ENCODE data around the gene SUMF1. TPM values are rescaled to one million over a fixed set of nuclear protein-coding genes. Genes with fewer than 3 reads are reported as not detected.
"Not testable (repeated sequence)": the region's sequence is repeated elsewhere in the genome, so short reads cannot be mapped to it uniquely, and the experiment has no call there.

SUMF1 gene
- total RNA-seq, 1 donor from 2014 or later: 27.9 TPM

- H3K27me3 Mint-ChIP-seq: no peaks in the 10 kb centered on the region
- no peak for DNase-seq (ENCODE audit: extremely low spot score, unreplicated experiment)
- TF ChIP-seq CTCF (conservative IDR thresholded peaks at IDR 0.05): peak; percentile 27
- H3K36me3 Mint-ChIP-seq: no peaks in the 10 kb centered on the region
- peaks cover 7% of the 10 kb centered on the region for H3K9me3 Mint-ChIP-seq
- no peaks in the 10 kb centered on the region for H3K4me1 Mint-ChIP-seq (ENCODE audit: unreplicated experiment)
- H3K4me3 Mint-ChIP-seq: no peak overlapping the region
- H3K27ac Mint-ChIP-seq: no peak overlapping the region
Measured at GRCh38 chr3:4334548-4334947, 132.5 kb downstream of the SUMF1 start.

- no peak for TF ChIP-seq CTCF (conservative IDR thresholded peaks at IDR 0.05)
- no peak for DNase-seq (ENCODE audit: extremely low spot score, unreplicated experiment)
- Mint-ChIP-seq H3K36me3 (peaks cover 4% of the 10 kb centered on the region), H3K27me3 (no peaks in the 10 kb centered on the region), H3K9me3 (peaks cover 12% of the 10 kb centered on the region), H3K27ac (no peak overlapping the region), H3K4me1 (ENCODE audit: unreplicated experiment) (no peaks in the 10 kb centered on the region), H3K4me3 (no peak overlapping the region)
Measured at GRCh38 chr3:4332991-4333390, 134.1 kb downstream of the SUMF1 start.

- no peaks in the 10 kb centered on the region for H3K27me3 Mint-ChIP-seq
- no peak for TF ChIP-seq CTCF (conservative IDR thresholded peaks at IDR 0.05)
Measured at GRCh38 chr3:4332574-4332973, 134.5 kb downstream of the SUMF1 start.

GRCh38 chr3:4332111-4332510, 135.0 kb downstream of the SUMF1 start:
- H3K4me1 Mint-ChIP-seq (ENCODE audit: unreplicated experiment): no peaks in the 10 kb centered on the region
- no peak for DNase-seq (ENCODE audit: extremely low spot score, unreplicated experiment)
- H3K9me3 Mint-ChIP-seq: peaks cover 12% of the 10 kb centered on the region
- peaks cover 4% of the 10 kb centered on the region for H3K36me3 Mint-ChIP-seq
- H3K27ac Mint-ChIP-seq: no peak overlapping the region
- no peak for TF ChIP-seq CTCF (conservative IDR thresholded peaks at IDR 0.05)
- no peaks in the 10 kb centered on the region for H3K27me3 Mint-ChIP-seq
- no peak overlapping the region for H3K4me3 Mint-ChIP-seq

More at GRCh38 chr3:4332574-4332973, 134.5 kb downstream of the SUMF1 start:
- Mint-ChIP-seq H3K36me3 (peaks cover 4% of the 10 kb centered on the region), H3K27ac (no peak overlapping the region), H3K9me3 (peaks cover 12% of the 10 kb centered on the region), H3K4me3 (no peak overlapping the region), H3K4me1 (ENCODE audit: unreplicated experiment) (no peaks in the 10 kb centered on the region)
- no peak for DNase-seq (ENCODE audit: extremely low spot score, unreplicated experiment)

GRCh38 chr3:4329806-4330205, 137.3 kb downstream of the SUMF1 start:
- H3K9me3 Mint-ChIP-seq: peaks cover 12% of the 10 kb centered on the region
- not testable (repeated sequence) for H3K36me3 Mint-ChIP-seq; H3K27me3 Mint-ChIP-seq; DNase-seq (ENCODE audit: extremely low spot score, unreplicated experiment); H3K4me1 Mint-ChIP-seq (ENCODE audit: unreplicated experiment); H3K27ac Mint-ChIP-seq; H3K4me3 Mint-ChIP-seq

- H3K4me3 Mint-ChIP-seq: no peak overlapping the region
- H3K36me3 Mint-ChIP-seq: peaks cover 4% of the 10 kb centered on the region
- peaks cover 12% of the 10 kb centered on the region for H3K9me3 Mint-ChIP-seq
- H3K27ac Mint-ChIP-seq: no peak overlapping the region
- H3K4me1 Mint-ChIP-seq (ENCODE audit: unreplicated experiment): no peaks in the 10 kb centered on the region
- no peaks in the 10 kb centered on the region for H3K27me3 Mint-ChIP-seq
- no peak for DNase-seq (ENCODE audit: extremely low spot score, unreplicated experiment)
- TF ChIP-seq CTCF (conservative IDR thresholded peaks at IDR 0.05): no peak
Measured at GRCh38 chr3:4326868-4327267, 140.2 kb downstream of the SUMF1 start.

Data from type B pancreatic cell (in vitro differentiated cells).